ENCODE data around the gene MAPK14.

DNA sequence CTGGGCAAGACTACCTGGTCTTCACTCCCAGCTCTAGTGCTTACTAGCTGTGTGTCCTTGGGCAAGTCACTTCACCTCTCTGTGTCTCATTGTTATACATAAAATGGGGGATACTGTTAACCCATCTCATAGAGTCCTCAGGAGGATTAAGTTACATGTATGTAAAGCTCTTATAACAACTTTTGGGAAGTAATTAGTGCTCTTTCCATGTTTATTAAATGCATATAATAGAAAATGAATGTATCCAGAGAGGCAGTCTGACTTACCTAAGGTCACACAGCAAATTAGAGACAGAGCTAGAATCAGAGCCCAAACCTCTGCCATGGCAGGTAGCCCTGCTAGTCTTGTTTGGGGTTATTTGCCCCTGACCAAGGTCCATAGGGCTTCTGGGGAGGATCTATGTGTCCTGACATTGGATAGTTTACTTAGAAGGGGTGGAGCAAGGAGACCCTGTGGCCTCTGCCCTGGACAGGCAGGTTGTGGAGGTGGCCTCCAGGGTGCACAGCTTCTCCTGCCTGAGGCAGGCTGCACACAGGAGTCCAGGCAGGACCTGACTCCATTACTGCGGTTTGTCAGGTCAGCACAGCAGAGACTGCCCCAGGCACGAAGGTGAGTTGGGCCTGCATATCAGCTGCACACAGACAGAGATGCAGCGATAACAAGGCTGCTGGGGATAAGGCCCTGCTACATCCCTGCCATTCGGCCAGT, 94.3 kb downstream of the MAPK14 start:
- TF ChIP-seq BHLHE40 (IDR thresholded peaks at IDR 0.05; ENCODE audit: low read depth, low read length) = no peak
- TF ChIP-seq, protein P1, sequence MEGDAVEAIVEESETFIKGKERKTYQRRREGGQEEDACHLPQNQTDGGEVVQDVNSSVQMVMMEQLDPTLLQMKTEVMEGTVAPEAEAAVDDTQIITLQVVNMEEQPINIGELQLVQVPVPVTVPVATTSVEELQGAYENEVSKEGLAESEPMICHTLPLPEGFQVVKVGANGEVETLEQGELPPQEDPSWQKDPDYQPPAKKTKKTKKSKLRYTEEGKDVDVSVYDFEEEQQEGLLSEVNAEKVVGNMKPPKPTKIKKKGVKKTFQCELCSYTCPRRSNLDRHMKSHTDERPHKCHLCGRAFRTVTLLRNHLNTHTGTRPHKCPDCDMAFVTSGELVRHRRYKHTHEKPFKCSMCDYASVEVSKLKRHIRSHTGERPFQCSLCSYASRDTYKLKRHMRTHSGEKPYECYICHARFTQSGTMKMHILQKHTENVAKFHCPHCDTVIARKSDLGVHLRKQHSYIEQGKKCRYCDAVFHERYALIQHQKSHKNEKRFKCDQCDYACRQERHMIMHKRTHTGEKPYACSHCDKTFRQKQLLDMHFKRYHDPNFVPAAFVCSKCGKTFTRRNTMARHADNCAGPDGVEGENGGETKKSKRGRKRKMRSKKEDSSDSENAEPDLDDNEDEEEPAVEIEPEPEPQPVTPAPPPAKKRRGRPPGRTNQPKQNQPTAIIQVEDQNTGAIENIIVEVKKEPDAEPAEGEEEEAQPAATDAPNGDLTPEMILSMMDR (conservative IDR thresholded peaks at IDR 0.05; ENCODE audit: low read depth, low read length) = no peak
- TF ChIP-seq MAFK (IDR thresholded peaks at IDR 0.05; ENCODE audit: low read depth, low read length) = no peak
- TF ChIP-seq POLR2A (IDR thresholded peaks at IDR 0.05; ENCODE audit: low read depth, low read length) = no peak
- TF ChIP-seq, protein P2, sequence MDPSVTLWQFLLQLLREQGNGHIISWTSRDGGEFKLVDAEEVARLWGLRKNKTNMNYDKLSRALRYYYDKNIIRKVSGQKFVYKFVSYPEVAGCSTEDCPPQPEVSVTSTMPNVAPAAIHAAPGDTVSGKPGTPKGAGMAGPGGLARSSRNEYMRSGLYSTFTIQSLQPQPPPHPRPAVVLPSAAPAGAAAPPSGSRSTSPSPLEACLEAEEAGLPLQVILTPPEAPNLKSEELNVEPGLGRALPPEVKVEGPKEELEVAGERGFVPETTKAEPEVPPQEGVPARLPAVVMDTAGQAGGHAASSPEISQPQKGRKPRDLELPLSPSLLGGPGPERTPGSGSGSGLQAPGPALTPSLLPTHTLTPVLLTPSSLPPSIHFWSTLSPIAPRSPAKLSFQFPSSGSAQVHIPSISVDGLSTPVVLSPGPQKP (IDR thresholded peaks at IDR 0.05; ENCODE audit: borderline replicate concordance, low read depth, low read length) = no peak
- no peak for TF ChIP-seq RCOR1 (IDR thresholded peaks at IDR 0.05; ENCODE audit: insufficient replicate concordance, low read length)
- no peak for TF ChIP-seq CEBPB (IDR thresholded peaks at IDR 0.05; ENCODE audit: low read depth, low read length)
